Skin epidermis (tissue), 12 donors: ENCODE data around the gene CDIPT.

Experiments used
- H3K27ac ChIP-seq, 21 experiments: fragments of 200-600 bp; sonication (generic) in 11 of 21; one replicate each; pipeline ENCODE4 v1.5.0; 2020; ENCODE audit warnings: mild to moderate bottlenecking in 3 of 21, inconsistent platforms in 2 of 21, moderate library complexity in 2 of 21
- H3K4me3 ChIP-seq, 7 experiments: fragments of 200-600 bp; sonication (generic) in 2 of 7; one replicate each; pipeline ENCODE4 v1.5.0; 2020; ENCODE audit warnings: inconsistent platforms in 2 of 7, mild to moderate bottlenecking in 2 of 7, moderate library complexity in 1 of 7

Gene CDIPT

DNA sequence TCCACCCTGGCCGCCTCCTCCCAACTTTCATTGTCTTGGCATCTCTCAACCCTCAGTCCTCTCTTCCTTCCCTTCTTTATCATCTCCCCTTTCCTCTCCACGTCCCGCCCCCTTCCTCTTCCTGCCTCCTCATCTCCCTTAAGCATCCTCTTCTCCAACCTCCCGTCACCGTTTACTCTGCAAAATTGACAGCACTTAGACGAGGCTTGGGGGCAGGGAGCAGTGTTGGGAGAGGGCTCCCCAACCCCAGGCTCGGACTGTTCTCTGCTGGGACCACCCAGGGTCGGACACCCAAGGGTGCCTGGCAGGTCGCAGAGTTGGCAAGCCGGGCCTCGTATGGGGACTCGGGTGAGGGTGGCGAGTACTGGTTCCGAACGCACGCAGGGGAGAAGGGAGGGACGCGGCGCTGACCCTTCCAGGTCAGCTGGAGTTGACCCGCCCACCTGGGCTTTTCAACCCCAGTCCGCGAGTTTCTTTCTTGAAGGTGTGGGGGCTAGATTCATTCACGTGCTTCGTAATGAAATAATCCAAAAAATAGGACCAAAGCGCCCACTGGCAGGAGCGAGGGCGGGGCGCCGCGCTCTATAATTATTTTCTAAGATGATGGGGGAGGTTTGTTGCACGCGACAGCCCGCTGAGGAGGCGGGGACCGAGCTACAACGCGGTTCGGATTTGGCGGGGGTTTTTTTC, 47.8 kb downstream of the CDIPT start:
- Histone ChIP-seq H3K27ac (peak overlapping the region in 19 of 21 experiments; percentile 39 to 98 (median 91)), H3K4me3 (peak overlapping the region; percentile 48 to 85 (median 66))

DNA sequence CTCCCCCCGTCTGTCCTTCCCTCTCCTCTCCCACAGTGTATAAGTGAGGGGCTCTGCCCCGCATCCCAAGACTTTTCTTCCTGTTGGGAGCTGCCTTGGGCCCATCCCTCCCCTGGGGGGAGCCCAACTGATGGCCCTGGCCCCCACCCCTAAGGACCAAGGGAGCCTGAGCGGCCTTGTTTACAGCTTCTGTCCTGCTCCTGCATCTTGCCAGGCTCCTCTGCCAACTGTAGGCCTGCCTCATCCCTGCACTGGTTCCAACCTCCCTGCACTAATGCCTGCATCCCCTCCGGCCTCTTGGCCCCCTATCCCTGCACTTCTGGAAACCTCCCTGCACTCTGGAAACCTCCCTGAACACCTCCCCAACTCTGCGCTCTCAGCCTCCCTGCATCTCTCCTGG, 48.4 kb downstream of the CDIPT start:
- Histone ChIP-seq H3K4me3 (no peak overlapping the region), H3K27ac (peak overlapping the region in 6 of 21 experiments; percentile 5 to 96 (median 93))

DNA sequence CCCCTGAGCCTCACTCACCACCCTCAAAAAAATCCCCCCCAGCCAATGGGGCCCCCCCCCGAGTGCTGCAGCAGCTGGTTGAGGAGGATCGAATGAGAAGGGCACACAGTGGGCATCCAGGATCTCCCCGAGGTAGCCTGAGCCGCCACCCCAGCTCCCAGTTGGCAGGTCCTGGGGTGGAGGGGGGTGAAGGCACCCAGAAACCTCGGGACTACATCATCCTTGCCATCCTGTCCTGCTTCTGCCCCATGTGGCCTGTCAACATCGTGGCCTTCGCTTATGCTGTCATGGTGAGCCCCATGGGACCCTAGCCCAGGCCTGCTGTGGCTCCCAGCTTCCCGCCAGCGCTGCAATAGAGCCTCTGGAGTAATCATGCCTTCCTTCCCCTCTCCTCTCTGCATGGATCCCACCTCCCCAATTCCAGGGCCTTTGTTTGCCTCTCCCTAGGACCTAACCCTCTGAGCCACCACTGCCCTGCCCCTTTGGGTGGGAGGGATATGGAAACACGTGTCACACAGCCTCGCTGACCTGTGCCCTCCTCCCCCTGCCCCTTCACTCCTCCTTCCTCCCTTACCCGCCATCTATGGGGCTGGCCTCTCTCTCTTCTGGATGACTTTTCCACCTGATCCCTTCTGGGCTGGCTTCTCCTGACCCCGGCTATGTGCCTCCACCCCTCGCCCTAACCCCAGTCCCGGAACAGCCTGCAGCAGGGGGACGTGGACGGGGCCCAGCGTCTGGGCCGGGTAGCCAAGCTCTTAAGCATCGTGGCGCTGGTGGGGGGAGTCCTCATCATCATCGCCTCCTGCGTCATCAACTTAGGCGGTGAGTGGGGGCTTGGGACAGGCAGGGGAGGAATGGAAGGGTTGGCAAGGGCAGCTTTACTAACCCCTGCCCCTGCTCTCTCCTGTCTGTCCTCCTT, 49.1 kb downstream of the CDIPT start:
- Histone ChIP-seq H3K27ac (peak overlapping the region in 5 of 21 experiments; percentile 10 to 95 (median 44)), H3K4me3 (no peak overlapping the region)

DNA sequence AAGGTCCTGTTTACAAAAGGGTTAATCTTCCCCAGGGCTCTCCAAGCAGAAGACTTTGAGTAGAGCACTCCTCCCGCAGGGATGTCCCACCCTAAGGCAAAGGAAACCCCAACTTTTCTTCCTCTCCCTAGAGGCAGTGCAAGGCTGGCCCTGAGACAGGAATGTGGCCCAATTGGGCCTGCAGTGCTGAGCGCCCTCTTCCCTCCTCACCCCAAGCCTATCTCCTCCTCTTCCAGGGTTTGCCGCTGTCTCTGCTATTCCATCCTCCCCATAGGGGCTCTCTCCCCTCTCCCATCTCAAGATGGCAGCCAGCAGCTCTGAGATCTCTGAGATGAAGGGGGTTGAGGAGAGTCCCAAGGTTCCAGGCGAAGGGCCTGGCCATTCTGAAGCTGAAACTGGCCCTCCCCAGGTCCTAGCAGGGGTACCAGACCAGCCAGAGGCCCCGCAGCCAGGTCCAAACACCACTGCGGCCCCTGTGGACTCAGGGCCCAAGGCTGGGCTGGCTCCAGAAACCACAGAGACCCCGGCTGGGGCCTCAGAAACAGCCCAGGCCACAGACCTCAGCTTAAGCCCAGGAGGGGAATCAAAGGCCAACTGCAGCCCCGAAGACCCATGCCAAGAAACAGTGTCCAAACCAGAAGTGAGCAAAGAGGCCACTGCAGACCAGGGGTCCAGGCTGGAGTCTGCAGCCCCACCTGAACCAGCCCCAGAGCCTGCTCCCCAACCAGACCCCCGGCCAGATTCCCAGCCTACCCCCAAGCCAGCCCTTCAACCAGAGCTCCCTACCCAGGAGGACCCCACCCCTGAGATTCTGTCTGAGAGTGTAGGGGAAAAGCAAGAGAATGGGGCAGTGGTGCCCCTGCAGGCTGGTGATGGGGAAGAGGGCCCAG, 50.0 kb downstream of the CDIPT start:
- Histone ChIP-seq H3K27ac (peak overlapping the region in 12 of 21 experiments; percentile 6 to 98 (median 85)), H3K4me3 (peak overlapping the region in 5 of 7 experiments; percentile 41 to 53 (median 46))

DNA sequence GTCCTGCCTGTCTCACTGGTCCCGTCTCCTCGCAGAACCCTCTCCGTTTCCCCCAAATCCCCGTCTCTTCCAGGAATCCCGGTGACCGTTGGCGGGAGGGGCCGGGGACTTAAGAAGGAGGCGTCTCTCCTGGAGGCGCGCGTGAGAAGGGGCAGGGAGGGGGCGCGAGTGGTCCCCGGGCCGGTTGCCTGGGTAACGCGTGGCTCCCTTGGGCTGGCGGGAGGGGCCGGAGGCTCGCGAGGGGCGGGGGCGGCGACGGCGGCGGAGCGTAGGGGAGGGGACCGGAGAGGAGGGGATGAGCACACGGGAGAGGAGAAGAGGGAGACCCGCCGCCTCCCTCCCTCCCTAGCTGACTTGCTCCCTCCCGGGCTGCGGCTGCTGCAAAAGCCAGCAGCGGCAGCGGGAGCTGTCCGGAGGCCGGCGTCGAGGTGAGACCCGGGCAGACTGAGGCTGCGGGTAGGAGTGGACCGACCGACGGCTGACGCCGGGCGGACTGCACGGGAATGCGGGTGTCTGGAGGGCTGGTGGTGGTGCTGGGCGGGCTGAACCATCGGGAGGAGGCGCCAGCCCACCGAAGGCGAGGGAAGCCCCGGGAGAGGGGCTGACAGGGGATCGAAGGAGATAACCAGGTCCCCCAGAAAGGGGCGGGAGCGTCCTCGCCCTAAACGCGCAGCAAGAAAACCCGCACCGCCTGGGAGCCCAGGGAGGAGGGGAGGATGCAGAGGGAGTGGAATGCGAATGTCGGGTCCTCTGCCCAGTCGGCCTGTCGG, 50.9 kb downstream of the CDIPT start, which contains the start of gene PRRT2:
Gene PRRT2, plus strand, starts transcription at position 298 of the 770 bp plus-strand sequence. CDS start 862 bp downstream, outside the sequence.
- H3K27ac ChIP-seq, result peak within 1 kb of the TSS in 20 of 21 experiments; percentile 30 to 98 (median 81)
- peak within 1 kb of the TSS; percentile 32 to 53 (median 41) for H3K4me3 ChIP-seq

DNA sequence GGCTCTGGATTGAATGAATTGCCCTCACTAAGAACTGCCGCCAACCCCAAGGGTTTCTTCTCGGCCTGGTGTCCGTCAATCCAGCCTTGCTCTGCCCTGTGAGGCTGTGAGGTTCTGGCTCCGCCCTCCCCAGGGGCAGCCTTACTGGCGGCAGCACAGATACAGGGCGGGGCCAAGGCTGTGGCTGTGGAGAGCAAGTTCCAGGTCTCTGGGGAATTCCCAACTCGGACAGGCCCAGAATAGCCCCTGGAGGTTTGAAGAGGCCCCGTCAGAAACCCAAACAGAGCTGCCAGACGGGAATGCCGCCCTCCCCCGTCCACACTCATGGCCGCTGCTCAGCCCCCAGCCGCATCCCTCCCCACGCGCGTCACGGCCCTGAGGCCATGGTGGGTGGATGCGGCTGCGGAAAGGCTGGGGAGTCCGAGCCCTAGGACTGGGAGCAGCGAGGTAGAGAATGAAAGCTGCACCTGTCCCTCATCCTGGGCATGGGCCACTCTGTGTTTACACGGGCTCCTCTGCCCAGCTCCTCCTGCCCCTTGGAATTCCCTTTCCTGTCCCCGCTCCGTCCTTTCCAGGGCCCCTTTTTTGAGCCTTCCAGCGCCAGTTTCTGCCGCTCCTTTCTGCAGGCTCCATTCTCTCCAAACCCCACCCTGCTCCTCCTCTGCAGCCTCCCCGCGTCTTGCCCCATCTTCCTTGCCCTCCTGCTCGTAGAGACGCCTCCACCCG, 51.7 kb downstream of the CDIPT start:
- peak overlapping the region; percentile 32 to 53 (median 41) for H3K4me3 ChIP-seq

DNA sequence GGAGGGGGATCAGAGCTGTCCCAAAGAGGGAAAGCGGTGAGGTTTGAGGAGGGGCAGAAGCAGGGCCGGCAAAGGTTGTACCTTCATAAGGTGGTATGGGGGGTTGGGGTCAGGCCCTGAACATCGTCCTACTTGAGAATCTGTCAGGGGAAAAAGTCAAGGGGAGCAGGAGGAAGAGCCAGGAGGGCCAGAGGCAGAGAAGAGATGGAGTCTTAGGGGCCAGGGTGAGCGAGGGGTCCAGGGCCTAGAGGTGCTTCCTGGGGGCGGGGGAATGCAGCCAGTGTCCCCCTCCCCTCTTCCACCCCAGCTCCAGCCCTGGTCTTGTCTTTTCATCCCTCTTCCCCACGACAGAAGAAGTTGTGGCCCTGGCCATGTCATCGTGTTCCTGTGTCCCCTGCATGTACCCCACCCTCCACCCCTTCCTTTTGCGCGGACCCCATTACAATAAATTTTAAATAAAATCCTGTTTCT, 52.3 kb downstream of the CDIPT start:
- Histone ChIP-seq H3K4me3 (peak overlapping the region in 6 of 7 experiments; percentile 36 to 53 (median 44)), H3K27ac (peak overlapping the region in 18 of 21 experiments; percentile 6 to 98 (median 82))

More for the DNA sequence above, 51.7 kb downstream of the CDIPT start:
- H3K27ac ChIP-seq, result peak overlapping the region in 20 of 21 experiments; percentile 30 to 98 (median 81)

DNA sequence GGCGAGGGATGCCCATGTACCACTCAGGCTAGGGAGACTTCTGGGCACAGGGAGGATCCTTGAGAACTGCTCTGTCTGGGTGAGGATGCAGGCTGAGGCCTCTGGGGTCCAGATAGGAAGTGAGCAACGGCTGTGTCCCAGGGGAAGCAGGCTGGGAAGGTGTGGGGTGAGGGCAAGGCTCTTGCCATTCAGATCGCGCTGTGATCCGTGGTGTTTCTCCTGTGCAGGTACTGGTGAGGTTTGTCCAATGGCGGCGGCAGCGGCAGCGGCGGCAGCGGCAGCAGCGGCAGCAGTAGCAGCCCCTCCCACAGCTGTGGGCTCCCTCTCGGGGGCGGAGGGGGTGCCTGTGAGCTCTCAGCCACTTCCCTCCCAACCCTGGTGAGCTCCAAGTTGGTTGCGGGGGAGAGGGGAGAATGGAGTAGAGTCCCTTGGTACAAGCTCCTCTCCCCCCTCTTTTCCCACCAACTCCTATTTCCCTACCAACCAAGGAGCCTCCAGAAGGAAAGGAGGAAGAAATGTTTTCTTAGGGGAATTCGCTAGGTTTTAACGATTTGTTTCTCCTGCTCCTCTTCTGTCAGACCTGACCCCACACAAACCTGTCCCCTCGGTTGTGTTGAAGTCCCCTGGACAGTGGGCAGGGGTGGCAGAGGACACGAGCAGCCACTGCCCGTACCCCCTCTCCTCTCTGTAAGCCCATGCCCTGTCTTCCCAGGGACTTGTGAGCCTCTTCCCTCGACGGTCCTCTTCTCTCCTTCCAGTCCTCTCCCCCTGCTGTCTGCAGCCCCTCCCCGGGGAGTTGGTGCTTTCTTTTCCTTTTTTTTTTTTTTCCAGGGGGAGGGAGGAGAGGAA, 53.0 kb downstream of the CDIPT start:
- Histone ChIP-seq H3K27ac (peak overlapping the region in 17 of 21 experiments; percentile 6 to 98 (median 88)), H3K4me3 (peak overlapping the region in 1 of 7 experiments; percentile 60)

DNA sequence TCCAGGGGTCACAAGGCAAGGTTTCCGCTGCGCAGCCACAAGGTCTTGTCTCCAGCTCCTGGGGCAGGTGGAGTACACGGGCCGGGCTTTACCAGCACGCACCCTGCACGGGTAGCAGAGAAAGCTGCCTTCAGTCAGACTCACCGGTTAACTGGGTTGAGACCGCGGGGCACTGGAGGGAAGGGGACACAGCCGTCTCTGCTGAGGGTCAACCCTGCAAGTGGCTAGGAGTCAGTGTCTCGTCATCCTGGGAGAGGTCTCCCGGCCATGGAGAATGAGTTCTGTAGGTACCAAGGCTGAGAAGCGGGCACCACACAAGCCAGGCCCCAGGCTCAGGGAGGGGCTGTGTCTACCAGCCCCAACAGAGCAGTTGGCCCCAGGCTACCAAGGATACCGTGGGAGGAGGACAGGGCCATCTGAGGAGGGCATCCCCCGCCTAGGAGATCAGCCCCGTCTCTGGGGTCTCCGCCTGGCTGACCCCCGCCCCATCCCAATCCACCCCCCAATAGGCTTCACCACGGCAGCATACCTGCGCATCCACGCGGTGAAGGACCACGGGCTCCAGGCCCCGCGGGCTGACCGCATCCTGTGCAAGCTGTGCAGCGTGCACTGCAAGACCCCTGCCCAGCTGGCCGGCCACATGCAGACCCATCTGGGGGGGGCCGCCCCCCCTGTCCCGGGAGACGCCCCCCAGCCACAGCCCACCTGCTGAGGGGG, 53.8 kb downstream of the CDIPT start:
- Histone ChIP-seq H3K4me3 (peak overlapping the region in 2 of 7 experiments; percentile 53 to 60), H3K27ac (peak overlapping the region in 17 of 21 experiments; percentile 80 to 98 (median 91))
